ENCODE results near the gene ACSF2.
A peak's percentile ranks its signal among the peaks of the same experiment; 100 is the strongest.

Gene ACSF2

GRCh38 chr17:50495918-50496317 lies 69.9 kb downstream of the ACSF2 start:
- Histone ChIP-seq H3K9me3 (ENCODE audit: control insufficient read depth in 2 of 2, low read length in 2 of 2) (no peaks in the 10 kb centered on the region), H3K4me3 (ENCODE audit: low read length in 2 of 2) (no peak overlapping the region), H3K27me3 (ENCODE audit: control insufficient read depth in 2 of 2, insufficient read depth in 2 of 2, low read length in 2 of 2) (no peaks in the 10 kb centered on the region), H3K9ac (ENCODE audit: low read depth in 1 of 2, low read length in 2 of 2) (no peak overlapping the region), H3K4me1 (ENCODE audit: control insufficient read depth in 2 of 2, insufficient read depth in 2 of 2, low read length in 2 of 2) (peaks cover 5 to 8% of the 10 kb centered on the region in 2 donors), H3K36me3 (ENCODE audit: control insufficient read depth in 2 of 2, insufficient read depth in 2 of 2, low read length in 2 of 2) (no peaks in the 10 kb centered on the region), H3K27ac (ENCODE audit: low read depth in 2 of 2, low read length in 2 of 2) (no peak overlapping the region)

DNA sequence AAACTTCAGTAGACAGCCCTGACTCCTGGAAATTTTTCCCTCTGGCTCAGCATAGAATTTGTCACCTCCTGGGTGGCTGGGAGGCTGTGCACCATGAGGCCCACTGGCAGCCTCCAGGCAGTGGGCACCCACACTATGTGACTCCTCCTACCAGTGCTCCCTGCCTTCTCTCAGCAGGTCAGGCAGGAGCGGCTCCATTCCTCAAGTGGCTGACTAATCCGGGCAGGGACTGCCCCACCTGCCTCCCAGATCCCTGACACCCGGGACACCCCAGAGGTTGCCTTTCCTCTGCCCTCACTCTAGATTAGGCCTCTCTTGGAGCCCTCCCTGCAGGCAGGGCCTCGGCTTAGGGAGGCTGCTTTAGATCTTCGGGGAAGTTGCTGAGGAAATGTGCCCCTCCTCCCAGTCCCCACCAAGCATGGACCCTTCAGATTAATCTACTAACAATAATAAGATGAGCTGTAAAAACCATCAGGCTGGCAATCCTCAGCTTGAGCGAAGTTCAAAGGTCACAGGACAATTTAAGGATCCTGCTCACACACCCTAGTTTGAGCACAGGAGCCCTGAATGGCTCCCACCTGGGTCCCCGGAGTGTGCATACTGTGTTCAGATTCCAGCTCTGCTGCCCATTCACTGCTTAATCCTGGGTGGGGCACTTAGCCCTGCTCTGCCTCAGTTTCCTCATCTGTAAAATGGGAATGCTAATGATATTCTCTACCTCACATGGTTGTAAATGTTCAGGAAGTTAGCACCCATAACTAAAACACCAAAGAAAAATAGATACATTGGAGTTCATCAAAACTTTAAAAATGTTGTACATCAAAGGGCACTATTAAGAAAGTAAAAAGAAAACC lies 72.2 kb downstream of the ACSF2 start:
- H3K27ac ChIP-seq (ENCODE audit: low read depth in 2 of 2, low read length in 2 of 2) = peak overlapping the region in 1 of 2 donors; percentile 26
- H3K9me3 ChIP-seq (ENCODE audit: control insufficient read depth in 2 of 2, low read length in 2 of 2) = no peaks in the 10 kb centered on the region
- no peak overlapping the region for H3K4me3 ChIP-seq (ENCODE audit: low read length in 2 of 2)
- no peaks in the 10 kb centered on the region for H3K27me3 ChIP-seq (ENCODE audit: control insufficient read depth in 2 of 2, insufficient read depth in 2 of 2, low read length in 2 of 2)
- H3K9ac ChIP-seq (ENCODE audit: low read depth in 1 of 2, low read length in 2 of 2) = peak overlapping the region in 1 of 2 donors; percentile 17
- H3K36me3 ChIP-seq (ENCODE audit: control insufficient read depth in 2 of 2, insufficient read depth in 2 of 2, low read length in 2 of 2) = no peaks in the 10 kb centered on the region
- H3K4me1 ChIP-seq (ENCODE audit: control insufficient read depth in 2 of 2, insufficient read depth in 2 of 2, low read length in 2 of 2) = peaks cover 5 to 8% of the 10 kb centered on the region in 2 donors

- H3K9ac ChIP-seq (ENCODE audit: low read depth in 1 of 2, low read length in 2 of 2) = no peak overlapping the region
- no peak overlapping the region for H3K27ac ChIP-seq (ENCODE audit: low read depth in 2 of 2, low read length in 2 of 2)
Observed at GRCh38 chr17:50499270-50499669, 73.3 kb downstream of the ACSF2 start.

DNA sequence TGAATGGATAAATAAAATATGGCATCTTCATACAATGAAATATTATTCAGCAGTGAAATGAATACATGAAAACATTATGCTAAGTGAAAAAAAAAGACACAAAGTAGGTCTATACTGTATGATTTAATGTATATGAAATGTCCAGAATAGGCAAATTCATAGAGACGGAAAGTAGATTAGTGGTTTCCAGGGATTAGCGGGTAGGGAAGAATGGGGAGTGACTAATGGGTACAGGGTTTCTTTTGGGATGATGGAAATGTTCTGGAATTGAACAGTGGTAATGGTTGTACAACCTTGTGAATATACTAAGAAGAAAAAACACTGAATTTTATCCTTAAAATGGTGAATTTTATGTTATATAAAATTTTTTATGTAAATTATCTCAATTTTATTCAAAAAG lies 73.7 kb downstream of the ACSF2 start:
- Histone ChIP-seq H3K27me3 (ENCODE audit: control insufficient read depth in 2 of 2, insufficient read depth in 2 of 2, low read length in 2 of 2) (no peaks in the 10 kb centered on the region), H3K36me3 (ENCODE audit: control insufficient read depth in 2 of 2, insufficient read depth in 2 of 2, low read length in 2 of 2) (no peaks in the 10 kb centered on the region), H3K4me1 (ENCODE audit: control insufficient read depth in 2 of 2, insufficient read depth in 2 of 2, low read length in 2 of 2) (peaks cover 14 to 20% of the 10 kb centered on the region in 2 donors), H3K27ac (ENCODE audit: low read depth in 2 of 2, low read length in 2 of 2) (no peak overlapping the region), H3K9me3 (ENCODE audit: control insufficient read depth in 2 of 2, low read length in 2 of 2) (no peaks in the 10 kb centered on the region), H3K4me3 (ENCODE audit: low read length in 2 of 2) (no peak overlapping the region), H3K9ac (ENCODE audit: low read depth in 1 of 2, low read length in 2 of 2) (no peak overlapping the region)

More at GRCh38 chr17:50499270-50499669, 73.3 kb downstream of the ACSF2 start:
- no peaks in the 10 kb centered on the region for H3K27me3 ChIP-seq (ENCODE audit: control insufficient read depth in 2 of 2, insufficient read depth in 2 of 2, low read length in 2 of 2)
- no peaks in the 10 kb centered on the region for H3K9me3 ChIP-seq (ENCODE audit: control insufficient read depth in 2 of 2, low read length in 2 of 2)
- peaks cover 11 to 18% of the 10 kb centered on the region in 2 donors for H3K4me1 ChIP-seq (ENCODE audit: control insufficient read depth in 2 of 2, insufficient read depth in 2 of 2, low read length in 2 of 2)
- no peak overlapping the region for H3K4me3 ChIP-seq (ENCODE audit: low read length in 2 of 2)
- H3K36me3 ChIP-seq (ENCODE audit: control insufficient read depth in 2 of 2, insufficient read depth in 2 of 2, low read length in 2 of 2) = no peaks in the 10 kb centered on the region

GRCh38 chr17:50501054-50501453 lies 75.0 kb downstream of the ACSF2 start:
- no peak overlapping the region for H3K27ac ChIP-seq (ENCODE audit: low read depth in 2 of 2, low read length in 2 of 2)
- H3K36me3 ChIP-seq (ENCODE audit: control insufficient read depth in 2 of 2, insufficient read depth in 2 of 2, low read length in 2 of 2) = no peaks in the 10 kb centered on the region
- H3K9me3 ChIP-seq (ENCODE audit: control insufficient read depth in 2 of 2, low read length in 2 of 2) = no peaks in the 10 kb centered on the region
- H3K9ac ChIP-seq (ENCODE audit: low read depth in 1 of 2, low read length in 2 of 2) = no peak overlapping the region
- no peaks in the 10 kb centered on the region for H3K27me3 ChIP-seq (ENCODE audit: control insufficient read depth in 2 of 2, insufficient read depth in 2 of 2, low read length in 2 of 2)
- peaks cover 22 to 28% of the 10 kb centered on the region in 2 donors for H3K4me1 ChIP-seq (ENCODE audit: control insufficient read depth in 2 of 2, insufficient read depth in 2 of 2, low read length in 2 of 2)
- H3K4me3 ChIP-seq (ENCODE audit: low read length in 2 of 2) = no peak overlapping the region

DNA sequence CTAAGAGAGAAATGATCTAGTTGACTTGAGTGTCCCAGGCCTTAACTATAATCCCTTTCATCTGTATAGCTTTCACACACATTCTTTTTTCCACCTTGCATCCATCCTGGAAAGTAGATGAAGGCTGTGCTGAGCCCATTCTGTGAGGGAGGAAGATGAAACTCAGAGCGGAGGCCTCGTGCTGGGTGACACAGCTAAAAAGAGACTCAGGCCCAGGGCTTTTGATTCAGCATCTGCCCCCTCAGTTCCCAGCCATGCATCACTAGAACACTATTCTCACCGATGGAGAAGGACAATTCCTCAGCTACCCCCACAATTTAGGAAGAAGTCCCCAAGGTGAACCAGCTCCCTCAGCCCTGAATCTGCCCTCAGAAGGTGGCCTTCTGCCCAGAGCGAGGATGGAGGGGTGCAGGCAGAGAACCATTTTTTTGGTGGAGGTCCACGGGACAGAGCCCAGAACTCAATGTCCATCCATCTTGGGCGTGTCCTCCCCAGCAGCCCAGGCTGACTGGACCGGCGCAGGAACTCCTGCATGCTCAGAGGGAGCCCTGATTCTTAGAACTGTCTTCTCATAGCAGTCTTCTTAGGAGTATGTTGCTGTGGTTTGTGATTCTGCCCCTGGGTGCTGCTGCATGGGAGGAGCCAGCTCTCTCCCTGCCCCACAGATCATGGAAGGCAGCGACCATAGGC lies 76.4 kb downstream of the ACSF2 start:
- Histone ChIP-seq H3K27ac (ENCODE audit: low read depth in 2 of 2, low read length in 2 of 2) (peak overlapping the region in 1 of 2 donors; percentile 40), H3K36me3 (ENCODE audit: control insufficient read depth in 2 of 2, insufficient read depth in 2 of 2, low read length in 2 of 2) (no peaks in the 10 kb centered on the region), H3K9me3 (ENCODE audit: control insufficient read depth in 2 of 2, low read length in 2 of 2) (no peaks in the 10 kb centered on the region), H3K27me3 (ENCODE audit: control insufficient read depth in 2 of 2, insufficient read depth in 2 of 2, low read length in 2 of 2) (no peaks in the 10 kb centered on the region), H3K4me1 (ENCODE audit: control insufficient read depth in 2 of 2, insufficient read depth in 2 of 2, low read length in 2 of 2) (peaks cover 23 to 30% of the 10 kb centered on the region in 2 donors), H3K4me3 (ENCODE audit: low read length in 2 of 2) (no peak overlapping the region), H3K9ac (ENCODE audit: low read depth in 1 of 2, low read length in 2 of 2) (no peak overlapping the region)

DNA sequence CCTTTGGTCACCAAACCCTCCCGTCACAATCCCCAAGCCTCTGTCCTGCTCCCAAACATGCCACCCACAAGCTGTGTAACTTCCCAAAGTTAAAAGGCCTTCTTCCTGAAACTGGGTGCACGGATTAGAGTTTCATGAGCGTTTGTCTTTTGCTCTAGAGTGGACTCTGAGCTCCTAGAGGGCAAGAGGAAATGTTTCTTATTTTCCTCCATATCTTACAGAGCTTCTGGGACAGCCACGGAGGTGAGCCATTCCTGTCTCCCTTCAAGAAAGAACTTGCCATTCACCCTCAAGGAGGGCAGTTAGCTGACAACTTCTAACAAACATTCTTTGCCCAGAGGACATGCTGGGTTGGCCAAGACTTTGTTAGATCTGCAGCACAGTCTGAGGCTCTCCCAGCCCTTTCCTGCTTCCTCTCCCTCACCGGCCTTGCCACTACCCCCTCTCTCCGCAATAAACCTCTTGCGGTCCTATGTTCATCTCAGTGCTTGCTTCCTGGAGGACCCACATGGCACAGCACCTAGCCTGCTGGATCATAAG lies 79.6 kb downstream of the ACSF2 start:
- Histone ChIP-seq H3K27me3 (ENCODE audit: control insufficient read depth in 2 of 2, insufficient read depth in 2 of 2, low read length in 2 of 2) (no peaks in the 10 kb centered on the region), H3K27ac (ENCODE audit: low read depth in 2 of 2, low read length in 2 of 2) (peak overlapping the region; percentile 48 to 67), H3K9ac (ENCODE audit: low read depth in 1 of 2, low read length in 2 of 2) (peak overlapping the region in 1 of 2 donors; percentile 41), H3K36me3 (ENCODE audit: control insufficient read depth in 2 of 2, insufficient read depth in 2 of 2, low read length in 2 of 2) (no peaks in the 10 kb centered on the region), H3K9me3 (ENCODE audit: control insufficient read depth in 2 of 2, low read length in 2 of 2) (no peaks in the 10 kb centered on the region), H3K4me3 (ENCODE audit: low read length in 2 of 2) (no peak overlapping the region), H3K4me1 (ENCODE audit: control insufficient read depth in 2 of 2, insufficient read depth in 2 of 2, low read length in 2 of 2) (peaks cover 24 to 28% of the 10 kb centered on the region in 2 donors)

- no peak overlapping the region for H3K4me3 ChIP-seq (ENCODE audit: low read length in 2 of 2)
- no peaks in the 10 kb centered on the region for H3K36me3 ChIP-seq (ENCODE audit: control insufficient read depth in 2 of 2, insufficient read depth in 2 of 2, low read length in 2 of 2)
- H3K9me3 ChIP-seq (ENCODE audit: control insufficient read depth in 2 of 2, low read length in 2 of 2) = no peaks in the 10 kb centered on the region
- peaks cover 24 to 28% of the 10 kb centered on the region in 2 donors for H3K4me1 ChIP-seq (ENCODE audit: control insufficient read depth in 2 of 2, insufficient read depth in 2 of 2, low read length in 2 of 2)
- H3K27ac ChIP-seq (ENCODE audit: low read depth in 2 of 2, low read length in 2 of 2) = peak overlapping the region; percentile 48 to 67
- H3K27me3 ChIP-seq (ENCODE audit: control insufficient read depth in 2 of 2, insufficient read depth in 2 of 2, low read length in 2 of 2) = no peaks in the 10 kb centered on the region
- H3K9ac ChIP-seq (ENCODE audit: low read depth in 1 of 2, low read length in 2 of 2) = no peak overlapping the region
Observed at GRCh38 chr17:50506298-50506697, 80.3 kb downstream of the ACSF2 start.

DNA sequence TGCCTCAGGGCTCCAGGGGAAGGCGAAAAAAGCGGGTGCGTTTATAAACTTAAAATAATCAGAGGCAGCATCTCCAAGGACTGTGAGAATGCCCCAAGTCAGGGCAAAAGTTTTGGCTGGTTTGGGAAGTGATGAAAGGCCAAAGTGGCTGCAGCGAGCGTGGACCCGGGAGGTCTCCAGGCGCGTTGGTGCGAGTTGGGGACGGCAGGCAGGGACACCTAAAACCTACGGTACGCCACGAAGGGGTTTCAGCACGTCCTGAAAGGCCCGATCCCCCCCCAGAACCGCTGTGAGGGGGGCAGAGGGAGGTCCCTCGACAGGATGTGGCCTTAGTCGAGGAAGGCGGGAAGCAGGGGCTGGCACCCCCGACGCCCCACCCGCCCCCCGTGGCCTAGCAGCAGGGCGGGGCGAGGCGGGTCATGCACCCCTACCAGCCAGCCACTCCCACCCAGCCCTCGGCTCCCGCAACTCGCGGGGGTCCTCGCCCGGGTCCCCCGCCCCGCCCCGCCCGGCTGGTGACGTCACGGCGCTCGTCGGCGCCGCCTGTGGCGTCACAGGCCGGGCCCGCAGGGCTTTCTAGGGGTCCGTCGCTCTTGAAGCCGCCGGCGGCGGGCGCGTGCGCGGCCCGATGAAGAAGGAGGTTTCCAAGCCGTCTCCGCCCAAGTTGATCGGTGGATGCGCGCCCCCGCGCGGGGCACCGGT lies 82.0 kb downstream of the ACSF2 start, which contains the start of gene MYCBPAP:
Gene MYCBPAP (plus strand): TSS at position 569 of the 702 bp plus-strand sequence. CDS start 236 bp downstream, outside the sequence.
- peaks cover 27 to 34% of the 10 kb centered on the region in 2 donors for H3K4me1 ChIP-seq (ENCODE audit: control insufficient read depth in 2 of 2, insufficient read depth in 2 of 2, low read length in 2 of 2)
- no peaks in the 10 kb centered on the region for H3K9me3 ChIP-seq (ENCODE audit: control insufficient read depth in 2 of 2, low read length in 2 of 2)
- peak within 1 kb of the TSS; percentile 59 to 62 for H3K4me3 ChIP-seq (ENCODE audit: low read length in 2 of 2)
- H3K27me3 ChIP-seq (ENCODE audit: control insufficient read depth in 2 of 2, insufficient read depth in 2 of 2, low read length in 2 of 2) = no peaks in the 10 kb centered on the region
- H3K27ac ChIP-seq (ENCODE audit: low read depth in 2 of 2, low read length in 2 of 2) = peak within 1 kb of the TSS; percentile 65
- peak within 1 kb of the TSS; percentile 52 to 76 for H3K9ac ChIP-seq (ENCODE audit: low read depth in 1 of 2, low read length in 2 of 2)
- no peaks in the 10 kb centered on the region for H3K36me3 ChIP-seq (ENCODE audit: control insufficient read depth in 2 of 2, insufficient read depth in 2 of 2, low read length in 2 of 2)

Data from mucosa of rectum (tissue), 2 donors.